DND-41 (cell line): Measurements from ENCODE around the gene ALPL.

Experiments
- ATAC-seq: fragments of 200-7000 bp; cut with Tn5 transposase; 3 replicates; pipeline ENCODE4 v1.9.1; 2021; ENCODE audit warnings: low read depth; ENCODE audit not compliant: insufficient read depth
- DNase-seq: peaks from one replicate; pipeline ENCODE4 v3.0.0-alpha.2; 2020
- H2AFZ ChIP-seq: 2 replicates; pipeline ENCODE4 v1.6.0; 2012; ENCODE audit warnings: low read depth, low read length
- H3K27ac ChIP-seq: 2 replicates; pipeline ENCODE4 v1.5.1; 2012; ENCODE audit warnings: low read length, inconsistent platforms
- H3K27me3 ChIP-seq: fragments of 200-600 bp; sonication (generic); 2 replicates; pipeline ENCODE4 v1.6.0; 2012; ENCODE audit warnings: low read length, mild to moderate bottlenecking, inconsistent platforms; ENCODE audit not compliant: insufficient read depth, poor library complexity
- H3K36me3 ChIP-seq: 2 replicates; pipeline ENCODE4 v1.5.1; 2012; ENCODE audit warnings: low read length, inconsistent platforms; ENCODE audit not compliant: insufficient read depth
- H3K4me1 ChIP-seq: 2 replicates; pipeline ENCODE4 v1.5.1; 2012; ENCODE audit warnings: mild to moderate bottlenecking, low read length; ENCODE audit not compliant: insufficient read depth
- H3K4me2 ChIP-seq: 2 replicates; pipeline ENCODE4 v1.6.0; 2012; ENCODE audit warnings: mild to moderate bottlenecking, moderate library complexity, low read length, inconsistent platforms; ENCODE audit not compliant: insufficient read depth
- H3K4me3 ChIP-seq, 2 experiments: fragments of 200-600 bp in 1 of 2; shearing (Covaris generic) in 1 of 2; 2 replicates each; pipeline ENCODE4 v1.5.1; 2012 to 2016; ENCODE audit warnings: inconsistent platforms in 2 of 2, low read length in 2 of 2, mild to moderate bottlenecking in 2 of 2, low read depth in 1 of 2, moderate library complexity in 1 of 2
- H3K79me2 ChIP-seq: 2 replicates; pipeline ENCODE4 v1.6.0; 2012; ENCODE audit warnings: low read length, inconsistent platforms; ENCODE audit not compliant: insufficient read depth
- H3K9ac ChIP-seq: 2 replicates; pipeline ENCODE4 v1.6.0; 2012; ENCODE audit warnings: low read depth, mild to moderate bottlenecking, inconsistent platforms, low read length, moderate library complexity
- H3K9me3 ChIP-seq: 2 replicates; pipeline ENCODE4 v1.5.1; 2012; ENCODE audit warnings: low read length, moderate library complexity, mild to moderate bottlenecking, inconsistent platforms; ENCODE audit not compliant: insufficient read depth, severe bottlenecking
- H4K20me1 ChIP-seq: 2 replicates; pipeline ENCODE4 v1.6.0; 2012; ENCODE audit warnings: low read length; ENCODE audit not compliant: insufficient read depth
- EZH2 ChIP-seq: IDR thresholded peaks from 3 replicates; pipeline ENCODE4 v1.6.1; 2012; ENCODE audit warnings: borderline replicate concordance, low read depth, mild to moderate bottlenecking, moderate library complexity, low read length, inconsistent platforms; ENCODE audit not compliant: severe bottlenecking
- TF ChIP-seq, protein P1 (sequence below): IDR thresholded peaks from 2 replicates; pipeline ENCODE4 v1.5.1; 2012; ENCODE audit warnings: borderline replicate concordance, low read length, moderate library complexity, mild to moderate bottlenecking; ENCODE audit not compliant: poor library complexity, severe bottlenecking; ENCODE audit errors: extremely low read depth

Gene ALPL

DNA sequence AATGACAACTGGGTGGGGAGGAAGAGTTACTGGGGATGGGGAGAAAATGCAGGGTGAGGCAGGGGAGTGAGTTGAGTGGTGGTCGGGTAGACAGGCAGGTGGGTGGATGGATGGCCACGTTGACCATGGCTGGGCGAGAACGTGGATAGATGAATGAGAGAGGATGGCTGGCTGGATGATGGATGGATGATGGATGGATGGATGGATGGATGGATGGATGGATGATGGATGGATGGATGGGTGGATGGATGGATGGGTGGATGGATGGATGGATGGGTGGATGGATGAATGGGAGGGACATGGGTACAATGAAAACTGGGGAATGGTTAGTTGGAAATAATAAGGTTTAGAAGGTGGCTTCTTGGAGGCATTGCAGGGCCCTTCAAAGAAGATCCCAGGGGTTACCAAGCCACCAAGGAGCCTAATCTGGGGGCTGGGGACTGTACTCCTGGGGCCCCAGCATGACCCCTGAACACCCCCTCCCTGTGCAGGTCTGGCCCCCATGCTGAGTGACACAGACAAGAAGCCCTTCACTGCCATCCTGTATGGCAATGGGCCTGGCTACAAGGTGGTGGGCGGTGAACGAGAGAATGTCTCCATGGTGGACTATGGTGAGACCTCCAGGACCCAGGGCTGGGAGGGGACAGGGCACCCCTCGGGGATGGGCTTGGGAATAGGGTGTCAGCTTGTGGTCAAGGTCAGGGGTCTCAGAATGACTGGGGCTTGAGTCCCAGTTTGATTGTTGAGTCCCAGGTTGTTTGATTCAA lies 67.0 kb downstream of the ALPL start:
- DNase-seq, result no peak
- Histone ChIP-seq H2AFZ (no peak overlapping the region), H3K9me3 (no peaks in the 10 kb centered on the region), H3K27ac (no peak overlapping the region), H3K4me3 (no peak overlapping the region), H3K27me3 (peaks cover 5% of the 10 kb centered on the region), H3K4me2 (no peak overlapping the region), H3K4me1 (no peaks in the 10 kb centered on the region), H3K36me3 (no peaks in the 10 kb centered on the region), H3K9ac (no peak overlapping the region), H4K20me1 (no peaks in the 10 kb centered on the region; the same call in none of the 2 replicates), H3K79me2 (no peaks in the 10 kb centered on the region)
- no peak for ATAC-seq
- no peak for TF ChIP-seq EZH2
- TF ChIP-seq, protein P1, sequence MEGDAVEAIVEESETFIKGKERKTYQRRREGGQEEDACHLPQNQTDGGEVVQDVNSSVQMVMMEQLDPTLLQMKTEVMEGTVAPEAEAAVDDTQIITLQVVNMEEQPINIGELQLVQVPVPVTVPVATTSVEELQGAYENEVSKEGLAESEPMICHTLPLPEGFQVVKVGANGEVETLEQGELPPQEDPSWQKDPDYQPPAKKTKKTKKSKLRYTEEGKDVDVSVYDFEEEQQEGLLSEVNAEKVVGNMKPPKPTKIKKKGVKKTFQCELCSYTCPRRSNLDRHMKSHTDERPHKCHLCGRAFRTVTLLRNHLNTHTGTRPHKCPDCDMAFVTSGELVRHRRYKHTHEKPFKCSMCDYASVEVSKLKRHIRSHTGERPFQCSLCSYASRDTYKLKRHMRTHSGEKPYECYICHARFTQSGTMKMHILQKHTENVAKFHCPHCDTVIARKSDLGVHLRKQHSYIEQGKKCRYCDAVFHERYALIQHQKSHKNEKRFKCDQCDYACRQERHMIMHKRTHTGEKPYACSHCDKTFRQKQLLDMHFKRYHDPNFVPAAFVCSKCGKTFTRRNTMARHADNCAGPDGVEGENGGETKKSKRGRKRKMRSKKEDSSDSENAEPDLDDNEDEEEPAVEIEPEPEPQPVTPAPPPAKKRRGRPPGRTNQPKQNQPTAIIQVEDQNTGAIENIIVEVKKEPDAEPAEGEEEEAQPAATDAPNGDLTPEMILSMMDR, result no peak

DNA sequence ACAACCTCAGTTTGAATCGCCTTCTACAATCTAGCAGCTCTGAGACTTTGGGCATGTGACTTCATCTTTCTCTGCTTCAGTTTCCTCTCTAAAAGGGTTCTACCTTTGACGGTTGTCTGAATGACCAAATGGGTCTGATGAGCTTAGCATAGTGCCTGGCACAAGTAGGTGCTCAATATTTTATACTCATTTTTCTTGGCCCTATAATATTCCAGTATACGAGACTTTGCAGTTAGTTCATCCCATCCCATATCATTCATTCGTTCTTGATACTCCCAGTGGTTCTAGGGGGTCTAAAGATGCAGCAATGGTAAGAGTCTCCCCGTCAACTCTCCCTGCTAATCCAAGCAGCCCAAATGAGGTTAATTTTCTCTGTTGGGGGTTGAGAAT lies 67.6 kb downstream of the ALPL start:
- no peak for DNase-seq
- Histone ChIP-seq H3K9me3 (no peaks in the 10 kb centered on the region), H3K36me3 (no peaks in the 10 kb centered on the region), H3K4me2 (no peak overlapping the region), H2AFZ (no peak overlapping the region), H4K20me1 (no peaks in the 10 kb centered on the region; the same call in none of the 2 replicates), H3K4me3 (no peak overlapping the region), H3K9ac (no peak overlapping the region), H3K79me2 (no peaks in the 10 kb centered on the region), H3K27me3 (peaks cover 5% of the 10 kb centered on the region), H3K27ac (no peak overlapping the region), H3K4me1 (no peaks in the 10 kb centered on the region)
- TF ChIP-seq, protein P1, result no peak
- no peak for TF ChIP-seq EZH2
- ATAC-seq, result no peak

DNA sequence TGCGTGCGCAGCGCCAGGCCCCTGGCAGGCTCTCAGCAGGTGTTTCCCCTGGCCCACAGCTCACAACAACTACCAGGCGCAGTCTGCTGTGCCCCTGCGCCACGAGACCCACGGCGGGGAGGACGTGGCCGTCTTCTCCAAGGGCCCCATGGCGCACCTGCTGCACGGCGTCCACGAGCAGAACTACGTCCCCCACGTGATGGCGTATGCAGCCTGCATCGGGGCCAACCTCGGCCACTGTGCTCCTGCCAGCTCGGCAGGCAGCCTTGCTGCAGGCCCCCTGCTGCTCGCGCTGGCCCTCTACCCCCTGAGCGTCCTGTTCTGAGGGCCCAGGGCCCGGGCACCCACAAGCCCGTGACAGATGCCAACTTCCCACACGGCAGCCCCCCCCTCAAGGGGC lies 68.1 kb downstream of the ALPL start:
- Histone ChIP-seq H3K4me2 (no peak overlapping the region), H3K27ac (no peak overlapping the region), H3K9ac (no peak overlapping the region), H3K36me3 (no peaks in the 10 kb centered on the region), H2AFZ (no peak overlapping the region), H3K4me3 (no peak overlapping the region), H3K9me3 (no peaks in the 10 kb centered on the region), H3K4me1 (no peaks in the 10 kb centered on the region), H4K20me1 (no peaks in the 10 kb centered on the region; the same call in none of the 2 replicates), H3K27me3 (peaks cover 5% of the 10 kb centered on the region), H3K79me2 (no peaks in the 10 kb centered on the region)
- TF ChIP-seq, protein P1, result no peak
- TF ChIP-seq EZH2, result no peak
- no peak for DNase-seq
- no peak for ATAC-seq
